ENCODE measurements around the gene XRCC3. TPM values are rescaled to one million over a fixed set of nuclear protein-coding genes. Genes with fewer than 3 reads are reported as not detected.

Gene XRCC3
- total RNA-seq, 2 experiments from 2014 or later, result 64.3 to 68.8 TPM

- H3K36me3 Mint-ChIP-seq, result peaks cover 4% of the 10 kb centered on the region
- DNase-seq (no peak), ATAC-seq (no peak)
- H3K27ac Mint-ChIP-seq, result no peak overlapping the region
- no peaks in the 10 kb centered on the region for H3K4me1 Mint-ChIP-seq
- H3K27me3 Mint-ChIP-seq, result no peaks in the 10 kb centered on the region
- CTCF ChIA-PET, result interaction anchor here (0.7 kb wide), 1 partner anchor 10 kb away, joined by 3 read pairs; no protein-coding TSS in a partner anchor
- no peaks in the 10 kb centered on the region for H3K9me3 Mint-ChIP-seq (ENCODE audit: low read depth)
- H3K4me3 Mint-ChIP-seq, result no peak overlapping the region
Observed at GRCh38 chr14:103727313-103727980, 12.2 kb upstream of the XRCC3 start.

- H3K27me3 Mint-ChIP-seq, result no peaks in the 10 kb centered on the region
Observed at GRCh38 chr14:103726474-103726873, 11.2 kb upstream of the XRCC3 start.

GRCh38 chr14:103725739-103726395, 10.6 kb upstream of the XRCC3 start:
- Mint-ChIP-seq H3K4me1 (no peaks in the 10 kb centered on the region), H3K27me3 (no peaks in the 10 kb centered on the region), H3K4me3 (no peak overlapping the region), H3K27ac (no peak overlapping the region), H3K36me3 (peaks cover 4% of the 10 kb centered on the region), H3K9me3 (ENCODE audit: low read depth) (no peaks in the 10 kb centered on the region)
- CTCF ChIA-PET, result no interaction called here
- ATAC-seq, result no peak
- DNase-seq, result no peak

More at GRCh38 chr14:103726474-103726873, 11.2 kb upstream of the XRCC3 start:
- no peak for DNase-seq
- no peak for ATAC-seq
- Mint-ChIP-seq H3K36me3 (peaks cover 4% of the 10 kb centered on the region), H3K4me1 (no peaks in the 10 kb centered on the region), H3K4me3 (no peak overlapping the region), H3K27ac (no peak overlapping the region), H3K9me3 (ENCODE audit: low read depth) (no peaks in the 10 kb centered on the region)
- CTCF ChIA-PET, result interaction anchor here (0.7 kb wide), 1 partner anchor 9 kb away, joined by 3 read pairs; no protein-coding TSS in a partner anchor

DNA sequence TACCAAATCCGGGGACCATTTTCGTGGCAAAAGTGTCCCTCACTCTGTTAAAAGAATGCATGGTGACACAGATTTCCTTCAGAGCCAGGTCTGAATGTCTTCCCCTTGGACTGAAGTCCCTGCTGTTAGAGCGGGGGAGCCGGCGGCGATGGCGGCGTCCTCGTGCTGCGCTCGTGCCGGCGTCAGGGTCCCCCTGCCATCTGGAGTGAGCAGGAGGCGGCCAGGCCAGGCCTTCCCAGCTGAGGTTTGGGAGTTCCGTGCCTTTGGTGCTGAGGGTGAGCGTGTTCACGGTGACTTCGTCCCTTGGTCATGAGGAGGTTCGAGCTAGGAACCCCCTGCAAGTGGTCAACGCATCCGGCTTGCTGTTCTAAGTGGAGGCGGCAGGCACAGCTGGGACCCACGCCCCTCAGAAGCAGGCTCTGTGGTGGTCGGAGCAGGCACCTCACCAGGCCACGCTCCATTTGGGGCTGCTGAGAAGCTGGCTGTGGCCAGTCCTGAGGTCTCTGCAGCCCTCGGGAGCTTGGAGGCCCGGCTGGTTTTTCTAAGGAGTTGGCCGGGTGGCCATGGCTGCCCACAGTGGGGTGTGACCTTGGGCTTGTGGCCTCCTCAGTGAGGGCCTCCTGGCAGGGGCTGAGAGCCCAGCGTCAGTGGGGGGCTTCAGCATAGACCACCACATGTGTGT, 9.9 kb upstream of the XRCC3 start:
- Mint-ChIP-seq H3K4me3 (no peak overlapping the region), H3K4me1 (no peaks in the 10 kb centered on the region), H3K27me3 (no peaks in the 10 kb centered on the region), H3K9me3 (ENCODE audit: low read depth) (no peaks in the 10 kb centered on the region), H3K27ac (no peak overlapping the region), H3K36me3 (peaks cover 4% of the 10 kb centered on the region)
- CTCF ChIA-PET, result no interaction called here
- DNase-seq (no peak), ATAC-seq (no peak)

GRCh38 chr14:103724116-103724515, 8.9 kb upstream of the XRCC3 start:
- ATAC-seq (no peak), DNase-seq (no peak)
- H3K27me3 Mint-ChIP-seq, result no peaks in the 10 kb centered on the region
- CTCF ChIA-PET, result no interaction called here
- no peak overlapping the region for H3K27ac Mint-ChIP-seq
- H3K4me1 Mint-ChIP-seq, result peaks cover 5% of the 10 kb centered on the region
- no peak overlapping the region for H3K4me3 Mint-ChIP-seq
- H3K36me3 Mint-ChIP-seq, result no peaks in the 10 kb centered on the region
- H3K9me3 Mint-ChIP-seq (ENCODE audit: low read depth), result no peaks in the 10 kb centered on the region

- Mint-ChIP-seq H3K27ac (no peak overlapping the region), H3K27me3 (no peaks in the 10 kb centered on the region), H3K4me1 (peaks cover 5% of the 10 kb centered on the region), H3K36me3 (no peaks in the 10 kb centered on the region), H3K9me3 (ENCODE audit: low read depth) (no peaks in the 10 kb centered on the region), H3K4me3 (no peak overlapping the region)
- DNase-seq (no peak), ATAC-seq (no peak)
- CTCF ChIA-PET, result no interaction called here
Observed at GRCh38 chr14:103723748-103724081, 8.5 kb upstream of the XRCC3 start.

GRCh38 chr14:103721334-103722120, 6.3 kb upstream of the XRCC3 start:
- peaks cover 20% of the 10 kb centered on the region for H3K4me1 Mint-ChIP-seq
- DNase-seq (no peak), ATAC-seq (no peak)
- no peaks in the 10 kb centered on the region for H3K36me3 Mint-ChIP-seq
- no peak overlapping the region for H3K27ac Mint-ChIP-seq
- no peaks in the 10 kb centered on the region for H3K27me3 Mint-ChIP-seq
- CTCF ChIA-PET, result no interaction called here
- no peaks in the 10 kb centered on the region for H3K9me3 Mint-ChIP-seq (ENCODE audit: low read depth)
- no peak overlapping the region for H3K4me3 Mint-ChIP-seq

DNA sequence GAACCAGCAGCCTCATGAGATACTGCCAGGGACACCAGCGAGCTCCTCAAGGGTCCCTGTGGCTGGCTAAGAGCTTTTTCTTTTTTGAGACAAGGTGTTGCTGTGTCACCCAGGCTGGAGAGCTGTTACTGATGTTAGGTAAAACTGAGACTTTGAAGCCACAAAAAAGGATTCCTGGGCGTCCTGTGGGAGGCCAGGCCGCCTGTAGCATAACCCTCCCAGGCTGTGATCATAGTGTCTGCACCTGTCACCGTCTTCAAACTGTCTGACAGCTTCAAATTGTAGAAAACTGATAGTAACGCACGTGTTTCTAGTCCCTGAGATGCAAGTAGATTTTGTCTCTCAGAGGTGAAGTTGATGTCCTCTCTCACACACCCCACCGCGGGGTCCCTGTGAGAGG, 4.5 kb upstream of the XRCC3 start:
- Mint-ChIP-seq H3K27me3 (no peaks in the 10 kb centered on the region), H3K36me3 (peaks cover 2% of the 10 kb centered on the region), H3K4me3 (no peak overlapping the region), H3K27ac (no peak overlapping the region), H3K9me3 (ENCODE audit: low read depth) (no peaks in the 10 kb centered on the region), H3K4me1 (peaks cover 23% of the 10 kb centered on the region)
- DNase-seq (no peak), ATAC-seq (no peak)
- CTCF ChIA-PET, result no interaction called here

DNA sequence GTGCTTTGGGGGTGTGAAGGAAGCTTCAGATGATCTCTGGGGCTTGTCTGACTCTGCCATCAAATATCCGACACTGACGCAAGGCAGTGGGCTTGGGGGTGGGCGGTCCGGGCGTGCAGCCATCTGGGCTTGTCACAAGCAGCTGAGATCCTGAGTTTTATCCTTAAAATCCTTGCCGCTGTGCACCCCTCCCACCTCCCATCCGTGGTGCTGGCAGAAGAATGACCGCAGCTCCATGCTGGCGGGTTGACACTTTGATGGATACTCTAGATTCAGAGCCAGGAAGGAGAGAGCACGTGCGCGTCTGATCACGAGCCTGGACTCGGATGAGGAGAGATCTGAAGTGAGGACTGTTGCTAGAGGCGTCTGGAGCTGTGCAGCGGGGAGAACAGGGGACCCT, 3.3 kb upstream of the XRCC3 start:
- H3K27me3 Mint-ChIP-seq, result no peaks in the 10 kb centered on the region
- ATAC-seq (no peak), DNase-seq (no peak)
- H3K36me3 Mint-ChIP-seq, result peaks cover 2% of the 10 kb centered on the region
- H3K4me1 Mint-ChIP-seq, result peaks cover 30% of the 10 kb centered on the region
- no peak overlapping the region for H3K4me3 Mint-ChIP-seq
- no peaks in the 10 kb centered on the region for H3K9me3 Mint-ChIP-seq (ENCODE audit: low read depth)
- no peak overlapping the region for H3K27ac Mint-ChIP-seq
- CTCF ChIA-PET, result no interaction called here

GRCh38 chr14:103716899-103717411, 1.7 kb upstream of the XRCC3 start:
- H3K9me3 Mint-ChIP-seq (ENCODE audit: low read depth), result no peaks in the 10 kb centered on the region
- no peaks in the 10 kb centered on the region for H3K27me3 Mint-ChIP-seq
- H3K4me1 Mint-ChIP-seq, result peaks cover 43% of the 10 kb centered on the region
- DNase-seq (no peak), ATAC-seq (no peak)
- peaks cover 2% of the 10 kb centered on the region for H3K36me3 Mint-ChIP-seq
- H3K27ac Mint-ChIP-seq, result no peak overlapping the region
- H3K4me3 Mint-ChIP-seq, result peak overlapping the region; percentile 89
- CTCF ChIA-PET, result no interaction called here

- H3K9me3 Mint-ChIP-seq (ENCODE audit: low read depth), result no peaks in the 10 kb centered on the region
- H3K27ac Mint-ChIP-seq, result no peak overlapping the region
- ATAC-seq (peak; percentile 2), DNase-seq (no peak)
- no peaks in the 10 kb centered on the region for H3K27me3 Mint-ChIP-seq
- CTCF ChIA-PET, result interaction anchor here (1.0 to 1.2 kb wide), 4 partner anchors 93 to 196 kb away, joined by 3 to 4 read pairs (median 4); no protein-coding TSS in a partner anchor
- H3K36me3 Mint-ChIP-seq, result peaks cover 4% of the 10 kb centered on the region
- peak overlapping the region; percentile 89 for H3K4me3 Mint-ChIP-seq
- H3K4me1 Mint-ChIP-seq, result peaks cover 47% of the 10 kb centered on the region
Observed at GRCh38 chr14:103716091-103716801, 995 bp upstream of the XRCC3 start.

DNA sequence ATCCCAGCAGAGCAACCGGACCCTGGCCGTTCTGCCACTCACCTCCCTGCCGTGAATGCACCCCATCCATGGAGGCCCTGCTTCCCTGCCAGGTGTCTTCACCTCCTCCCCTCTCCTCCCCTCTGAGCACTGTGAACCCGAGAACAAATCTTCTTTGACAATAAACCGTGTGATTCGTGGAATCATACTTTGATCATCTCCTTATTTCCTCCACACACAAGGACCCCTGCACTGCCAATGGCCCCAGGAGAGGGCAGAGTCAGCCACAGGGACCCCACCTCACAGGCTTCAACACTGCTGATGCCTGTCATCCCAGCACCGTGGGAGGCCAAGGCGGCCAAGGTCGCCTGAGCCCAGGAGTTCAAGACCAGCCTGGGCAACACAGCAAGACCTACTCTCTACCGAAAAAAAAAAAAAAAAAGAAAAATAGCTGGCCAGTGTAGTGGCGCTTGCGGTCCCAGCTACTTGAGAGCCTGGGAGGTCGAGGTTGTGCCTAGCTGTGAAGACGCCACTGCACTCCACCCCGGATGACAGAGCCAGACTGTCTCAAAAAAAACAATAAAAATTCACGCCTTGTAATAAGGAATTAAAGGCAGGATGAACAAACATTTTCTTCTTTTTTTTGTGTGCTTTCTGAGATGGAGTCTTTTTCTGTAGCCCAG, 1.1 kb downstream of the XRCC3 start:
- CTCF ChIA-PET, result interaction anchor here (1.2 kb wide), 1 partner anchor 34 kb away, joined by 3 read pairs; no protein-coding TSS in a partner anchor
- H3K4me1 Mint-ChIP-seq, result peaks cover 47% of the 10 kb centered on the region

More for the DNA sequence above, 1.1 kb downstream of the XRCC3 start:
- Mint-ChIP-seq H3K4me3 (peak overlapping the region; percentile 89), H3K27ac (peak overlapping the region; percentile 69), H3K27me3 (no peaks in the 10 kb centered on the region), H3K36me3 (peaks cover 14% of the 10 kb centered on the region), H3K9me3 (ENCODE audit: low read depth) (no peaks in the 10 kb centered on the region)
- ATAC-seq (no peak), DNase-seq (no peak)

Data from activated CD8-positive, alpha-beta memory T cell treated with anti-CD3 and anti-CD28 coated beads, Interleukin-2, amount 10 ng/mL, durations not matched to agents 7 days and 5 days (primary cell).